AG09309 (cell line): ENCODE results near the gene EPHB1.

Source experiments
- DNase-seq: peaks from one replicate; pipeline ENCODE4 v3.0.0-alpha.2; 2010; ENCODE audit warnings: low read depth
- H3K4me3 ChIP-seq: 2 replicates; pipeline ENCODE4 v1.5.1; 2011; ENCODE audit warnings: mild to moderate bottlenecking, low read depth, low read length, moderate library complexity; ENCODE audit not compliant: control insufficient read depth
- CTCF ChIP-seq: IDR thresholded peaks from 2 replicates; pipeline ENCODE4 v1.5.1; 2011; ENCODE audit warnings: mild to moderate bottlenecking, low read depth, low read length, inconsistent platforms; ENCODE audit not compliant: insufficient read depth, control insufficient read depth; ENCODE audit errors: missing control alignments

Gene EPHB1

GRCh38 chr3:135138776-135139175, 343.7 kb downstream of the EPHB1 start:
- TF ChIP-seq CTCF = no peak
- H3K4me3 ChIP-seq = no peak overlapping the region
- no peak for DNase-seq

GRCh38 chr3:135140591-135140990, 345.5 kb downstream of the EPHB1 start:
- no peak overlapping the region for H3K4me3 ChIP-seq
- DNase-seq = no peak
- TF ChIP-seq CTCF = no peak

GRCh38 chr3:135141160-135141559, 346.1 kb downstream of the EPHB1 start:
- no peak overlapping the region for H3K4me3 ChIP-seq
- no peak for DNase-seq
- TF ChIP-seq CTCF = no peak

- H3K4me3 ChIP-seq = no peak overlapping the region
- DNase-seq = no peak
- TF ChIP-seq CTCF = no peak
Measured at GRCh38 chr3:135141672-135142071, 346.6 kb downstream of the EPHB1 start.

- no peak for DNase-seq
Measured at GRCh38 chr3:135142530-135142929, 347.5 kb downstream of the EPHB1 start.

GRCh38 chr3:135143474-135143873, 348.4 kb downstream of the EPHB1 start:
- TF ChIP-seq CTCF = no peak
- H3K4me3 ChIP-seq = no peak overlapping the region
- no peak for DNase-seq

More at GRCh38 chr3:135142530-135142929, 347.5 kb downstream of the EPHB1 start:
- no peak overlapping the region for H3K4me3 ChIP-seq
- TF ChIP-seq CTCF = no peak

GRCh38 chr3:135145581-135145980, 350.5 kb downstream of the EPHB1 start:
- TF ChIP-seq CTCF = no peak
- H3K4me3 ChIP-seq = no peak overlapping the region
- DNase-seq = no peak
